Mesenchymal stem cell (in vitro differentiated cells and primary cell): Measurements from ENCODE around the gene AKT3. TPM values are rescaled to one million over a fixed set of nuclear protein-coding genes. Genes with fewer than 3 reads are reported as not detected.

Experiments used
- DNase-seq: peaks from one replicate; pipeline ENCODE4 v3.0.0-alpha.2; 2013
- H2AFZ ChIP-seq: one replicate; pipeline ENCODE4 v1.6.1; 2013; ENCODE audit warnings: low read depth, mild to moderate bottlenecking, control low read depth, inconsistent platforms, low read length, moderate library complexity
- H2AK5ac ChIP-seq: 2 replicates; pipeline ENCODE4 v1.6.1; 2013; ENCODE audit warnings: low read length, moderate library complexity, mild to moderate bottlenecking, inconsistent platforms; ENCODE audit not compliant: severe bottlenecking
- H2BK120ac ChIP-seq: one replicate; pipeline ENCODE4 v1.6.1; 2013; ENCODE audit warnings: low read depth, mild to moderate bottlenecking, inconsistent platforms, low read length, moderate library complexity
- H2BK12ac ChIP-seq, 2 experiments: one replicate each; pipeline ENCODE4 v1.6.1; 2013; ENCODE audit warnings: inconsistent platforms in 2 of 2, low read length in 2 of 2, mild to moderate bottlenecking in 2 of 2, moderate library complexity in 2 of 2, control low read depth in 1 of 2
- H2BK15ac ChIP-seq: one replicate; pipeline ENCODE4 v1.6.1; 2013; ENCODE audit warnings: mild to moderate bottlenecking, low read depth, inconsistent platforms; ENCODE audit not compliant: poor library complexity, severe bottlenecking
- H2BK5ac ChIP-seq: 2 replicates; pipeline ENCODE4 v1.6.1; 2013; ENCODE audit warnings: low read depth, mild to moderate bottlenecking, low read length, control low read depth, inconsistent platforms; ENCODE audit not compliant: poor library complexity, severe bottlenecking
- H3K14ac ChIP-seq, 2 experiments: one replicate each; pipeline ENCODE4 v1.6.1; 2013; ENCODE audit warnings: inconsistent platforms in 2 of 2, low read length in 2 of 2, control low read depth in 1 of 2, mild to moderate bottlenecking in 1 of 2, moderate library complexity in 1 of 2
- H3K18ac ChIP-seq, 2 experiments: one replicate each; pipeline ENCODE4 v1.6.1; 2013; ENCODE audit warnings: inconsistent platforms in 2 of 2, low read length in 2 of 2, control low read depth in 1 of 2, low read depth in 1 of 2, mild to moderate bottlenecking in 1 of 2
- H3K23ac ChIP-seq, 2 experiments: one replicate each; pipeline ENCODE4 v1.6.1; 2013; ENCODE audit warnings: inconsistent platforms in 2 of 2, low read length in 2 of 2, mild to moderate bottlenecking in 2 of 2, moderate library complexity in 2 of 2, control low read depth in 1 of 2
- H3K27ac ChIP-seq: 2 replicates; pipeline ENCODE4 v1.5.1; 2013; ENCODE audit warnings: mild to moderate bottlenecking, moderate library complexity, low read length, control low read depth, inconsistent platforms; ENCODE audit not compliant: poor library complexity, severe bottlenecking
- H3K27me3 ChIP-seq, 2 experiments: 2 replicates each; pipeline versions ENCODE4 v1.6.1 to v1.7.0; 2013; ENCODE audit warnings: low read length in 2 of 2, mild to moderate bottlenecking in 2 of 2, moderate library complexity in 2 of 2, control low read depth in 1 of 2, inconsistent platforms in 1 of 2; ENCODE audit not compliant: control insufficient read depth in 1 of 2, insufficient read depth in 1 of 2
- H3K36me3 ChIP-seq, 2 experiments: 2 replicates each; pipeline versions ENCODE4 v1.6.1 to v1.7.0; 2013; ENCODE audit warnings: low read length in 2 of 2, control low read depth in 1 of 2, inconsistent platforms in 1 of 2, low read depth in 1 of 2, mild to moderate bottlenecking in 1 of 2; ENCODE audit not compliant: insufficient read depth in 2 of 2, control insufficient read depth in 1 of 2
- H3K4ac ChIP-seq, 2 experiments: one replicate each; pipeline ENCODE4 v1.6.1; 2013; ENCODE audit warnings: inconsistent platforms in 2 of 2, low read length in 2 of 2, mild to moderate bottlenecking in 2 of 2, moderate library complexity in 2 of 2, control low read depth in 1 of 2, low read depth in 1 of 2
- H3K4me1 ChIP-seq: 2 replicates; pipeline ENCODE4 v1.6.1; 2013; ENCODE audit warnings: low read depth, low read length, control low read depth; ENCODE audit not compliant: control insufficient read depth, insufficient read depth
- H3K4me2 ChIP-seq: 2 replicates; pipeline ENCODE4 v1.6.1; 2013; ENCODE audit warnings: low read length, mild to moderate bottlenecking, inconsistent platforms; ENCODE audit not compliant: poor library complexity, severe bottlenecking
- H3K4me3 ChIP-seq, 2 experiments: 2 replicates each; pipeline versions ENCODE4 v1.5.1 to v1.7.0; 2013; ENCODE audit warnings: low read length in 2 of 2, mild to moderate bottlenecking in 2 of 2, control low read depth in 1 of 2, low read depth in 1 of 2; ENCODE audit not compliant: insufficient read depth in 1 of 2
- H3K79me1 ChIP-seq: replicated peaks from 2 replicates; pipeline ENCODE4 v1.6.1; 2013; ENCODE audit warnings: mild to moderate bottlenecking, control low read depth, low read length, inconsistent platforms; ENCODE audit not compliant: poor library complexity, severe bottlenecking
- H3K9ac ChIP-seq: 2 replicates; pipeline ENCODE4 v1.7.0; 2013; ENCODE audit warnings: mild to moderate bottlenecking, low read length, moderate library complexity
- H3K9me3 ChIP-seq: 2 replicates; pipeline ENCODE4 v1.7.0; 2013; ENCODE audit warnings: mild to moderate bottlenecking, low read length; ENCODE audit not compliant: control insufficient read depth
- H4K8ac ChIP-seq: one replicate; pipeline ENCODE4 v1.6.1; 2013; ENCODE audit warnings: inconsistent platforms, mild to moderate bottlenecking, low read length, moderate library complexity
- H4K91ac ChIP-seq: one replicate; pipeline ENCODE4 v1.6.1; 2013; ENCODE audit warnings: mild to moderate bottlenecking, low read length, inconsistent platforms
- WGBS: methylation state at CpG from one replicate; pipeline ENCODE4 v1.1.7; 2013; ENCODE audit warnings: mixed read lengths; 5-methylcytosine and 5-hydroxymethylcytosine counted together
- polyA plus RNA-seq, 2 experiments: library from polyadenylated mRNA; stranded (reverse); fragments of 200-250 nt; gene quantifications; one replicate each; pipeline ENCODE4 v1.2.3, GENCODE V29; 2013

Gene AKT3
- 32.9 TPM for polyA plus RNA-seq (2013, experiment 1 of 2)
- polyA plus RNA-seq (2013, experiment 2 of 2) = 34.8 TPM

- Histone ChIP-seq H3K4me3 (peak within 1 kb of the TSS; percentile 89 to 90), H2BK12ac (peak within 1 kb of the TSS in 1 of 2 experiments; percentile 89), H2AK5ac (no peak within 1 kb of the TSS), H3K9ac (peak within 1 kb of the TSS; percentile 90), H3K23ac (peak within 1 kb of the TSS in 1 of 2 experiments; percentile 46), H3K27ac (peak within 1 kb of the TSS; percentile 51), H3K14ac (peak within 1 kb of the TSS; percentile 11 to 89), H3K9me3 (no peaks in the 10 kb centered on the region), H4K8ac (peak within 1 kb of the TSS; percentile 87), H2BK5ac (peak within 1 kb of the TSS; percentile 79), H2BK120ac (peak within 1 kb of the TSS; percentile 99), H3K4me2 (peak within 1 kb of the TSS; percentile 93), H3K79me1 (peaks cover 2% of the 10 kb centered on the region), H2BK15ac (peak within 1 kb of the TSS; percentile 100), H3K18ac (peak within 1 kb of the TSS; percentile 79 to 90), H3K4me1 (peaks cover 1% of the 10 kb centered on the region), H3K27me3 (no peaks in the 10 kb centered on the region), H3K4ac (peak within 1 kb of the TSS in 1 of 2 experiments; percentile 89), H4K91ac (peak within 1 kb of the TSS; percentile 90), H3K36me3 (no peaks in the 10 kb centered on the region), H2AFZ (peak within 1 kb of the TSS; percentile 88)
- 0% methylated on average over 7 of the region's 32 CpGs for WGBS
- peak; percentile 85 for DNase-seq
These were observed at the start of gene AKT3 for GRCh38 chr1:243850202-243850451. Gene AKT3 (minus strand): TSS chr1:243850243. CDS start chr1:243843170, 7,073 bp downstream.

DNA sequence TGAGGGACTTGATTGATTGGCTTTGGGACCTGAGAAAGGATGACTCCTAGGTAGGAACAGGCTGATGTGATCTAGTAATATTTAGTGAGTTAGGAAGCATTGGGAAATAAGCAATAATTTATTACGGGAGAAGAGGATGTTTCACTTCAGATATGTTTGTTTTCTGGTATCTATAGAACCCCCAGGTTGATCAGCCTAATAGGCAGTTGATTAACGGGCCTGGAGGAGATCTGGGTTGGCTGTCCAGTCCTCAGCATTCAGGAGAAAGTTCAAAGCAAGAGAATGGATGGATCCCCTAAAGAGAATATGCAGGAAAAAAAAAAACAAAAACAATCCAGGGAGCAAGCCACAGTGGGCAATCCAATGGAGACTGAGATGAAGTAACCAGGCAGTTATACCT, 48.2 kb upstream of the AKT3 start:
- Histone ChIP-seq H3K9me3 (no peaks in the 10 kb centered on the region), H2BK15ac (no peak overlapping the region)

DNA sequence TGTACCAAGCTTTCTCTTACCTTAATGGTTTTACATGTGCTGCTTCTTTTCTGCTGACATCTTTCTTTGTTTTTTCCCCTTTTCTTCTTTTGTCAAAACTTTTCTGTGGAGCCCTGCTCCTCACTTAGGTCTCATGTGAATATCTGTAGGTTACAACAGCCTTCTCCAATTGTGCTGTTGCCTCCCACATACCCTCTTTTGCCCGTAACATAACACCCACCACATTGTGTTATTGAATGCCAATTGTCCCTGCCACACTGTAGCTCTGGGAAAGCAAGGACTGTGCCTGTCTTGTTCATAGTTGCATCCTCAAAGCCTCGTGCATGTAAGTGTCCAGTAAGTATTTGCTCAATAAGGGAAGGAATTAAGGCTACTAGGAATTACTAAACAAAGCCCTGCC, 46.3 kb upstream of the AKT3 start:
- H3K9me3 ChIP-seq = no peaks in the 10 kb centered on the region
- no peaks in the 10 kb centered on the region for H3K4me1 ChIP-seq
- no peak overlapping the region for H2BK15ac ChIP-seq
- H3K27me3 ChIP-seq = peaks cover 5 to 6% of the 10 kb centered on the region in 2 experiments
- no peak overlapping the region for H3K4ac ChIP-seq
- H2BK5ac ChIP-seq = no peak overlapping the region
- H3K18ac ChIP-seq = no peak overlapping the region
- 79% methylated on average over 2 of the region's 2 CpGs for WGBS
- H2BK120ac ChIP-seq = no peak overlapping the region
- H2AFZ ChIP-seq = no peak overlapping the region
- H3K14ac ChIP-seq = no peak overlapping the region
- no peak overlapping the region for H3K27ac ChIP-seq
- no peak overlapping the region for H4K8ac ChIP-seq
- H3K4me3 ChIP-seq = no peak overlapping the region
- no peak overlapping the region for H2BK12ac ChIP-seq
- DNase-seq = no peak
- H3K23ac ChIP-seq = no peak overlapping the region
- H3K36me3 ChIP-seq = no peaks in the 10 kb centered on the region
- H3K79me1 ChIP-seq = no peaks in the 10 kb centered on the region
- no peak overlapping the region for H3K9ac ChIP-seq
- H4K91ac ChIP-seq = no peak overlapping the region
- H2AK5ac ChIP-seq = no peak overlapping the region
- H3K4me2 ChIP-seq = no peak overlapping the region

More for the DNA sequence above, 48.2 kb upstream of the AKT3 start:
- no peaks in the 10 kb centered on the region for H3K4me1 ChIP-seq
- H3K4me2 ChIP-seq = no peak overlapping the region
- H2BK12ac ChIP-seq = no peak overlapping the region
- no peak overlapping the region for H3K18ac ChIP-seq
- no peak overlapping the region for H3K14ac ChIP-seq
- peaks cover 5 to 15% of the 10 kb centered on the region in 2 experiments for H3K27me3 ChIP-seq
- H3K79me1 ChIP-seq = no peaks in the 10 kb centered on the region
- no peak overlapping the region for H2AK5ac ChIP-seq
- no peak for DNase-seq
- H3K9ac ChIP-seq = no peak overlapping the region
- no peak overlapping the region for H2AFZ ChIP-seq
- H4K91ac ChIP-seq = no peak overlapping the region
- no peak overlapping the region for H3K4me3 ChIP-seq
- H3K36me3 ChIP-seq = no peaks in the 10 kb centered on the region
- no peak overlapping the region for H3K23ac ChIP-seq
- no peak overlapping the region for H2BK120ac ChIP-seq
- H3K4ac ChIP-seq = no peak overlapping the region
- no peak overlapping the region for H2BK5ac ChIP-seq
- WGBS = 89% methylated on average over 2 of the region's 2 CpGs
- no peak overlapping the region for H3K27ac ChIP-seq
- H4K8ac ChIP-seq = no peak overlapping the region

DNA sequence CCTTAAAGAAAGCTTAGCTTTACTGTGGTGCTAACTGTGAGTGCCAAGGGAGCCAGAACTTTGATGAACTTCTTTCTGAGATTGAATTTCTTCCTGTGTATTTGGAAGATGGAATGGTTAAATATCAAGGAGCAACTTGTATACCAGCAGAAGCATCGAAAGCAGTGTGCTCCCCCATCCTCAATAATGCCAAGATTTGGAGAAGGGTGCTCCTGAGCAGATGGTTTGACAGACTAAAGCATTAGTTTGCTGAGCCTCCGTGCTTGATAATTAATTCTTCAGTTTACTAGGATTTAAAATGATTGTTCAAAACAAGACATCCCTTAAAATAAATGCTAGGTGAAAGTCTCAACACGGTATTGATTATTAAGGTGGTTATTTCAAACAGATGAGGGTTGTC, 42.4 kb upstream of the AKT3 start:
- H3K36me3 ChIP-seq = no peaks in the 10 kb centered on the region
- no peak overlapping the region for H3K27ac ChIP-seq
- H2BK12ac ChIP-seq = no peak overlapping the region
- H2BK120ac ChIP-seq = no peak overlapping the region
- H3K18ac ChIP-seq = no peak overlapping the region
- H3K27me3 ChIP-seq = peaks cover 0 to 5% of the 10 kb centered on the region in 2 experiments
- H4K91ac ChIP-seq = no peak overlapping the region
- H3K79me1 ChIP-seq = no peaks in the 10 kb centered on the region
- WGBS = 100% methylated on average over 1 of the region's 3 CpGs
- no peak overlapping the region for H2BK5ac ChIP-seq
- H2AK5ac ChIP-seq = no peak overlapping the region
- H3K14ac ChIP-seq = no peak overlapping the region
- H3K4me1 ChIP-seq = no peaks in the 10 kb centered on the region
- H2AFZ ChIP-seq = no peak overlapping the region
- no peak overlapping the region for H4K8ac ChIP-seq
- H3K4me3 ChIP-seq = no peak overlapping the region
- H3K4ac ChIP-seq = no peak overlapping the region
- no peak for DNase-seq
- H3K9me3 ChIP-seq = no peaks in the 10 kb centered on the region
- no peak overlapping the region for H3K23ac ChIP-seq
- no peak overlapping the region for H2BK15ac ChIP-seq
- H3K4me2 ChIP-seq = no peak overlapping the region
- H3K9ac ChIP-seq = no peak overlapping the region
